ENCODE results near the gene DOCK8.
"Not testable (repeated sequence)": the region's sequence is repeated elsewhere in the genome, so short reads cannot be mapped to it uniquely, and the experiment has no call there.

Gene DOCK8

GRCh38 chr9:227860-228259 is 13.2 kb downstream of the DOCK8 start:
- DNase-seq = no peak

- DNase-seq = no peak
Observed at GRCh38 chr9:228929-229695, 14.4 kb downstream of the DOCK8 start.

GRCh38 chr9:231625-232024 is 17.0 kb downstream of the DOCK8 start:
- not testable (repeated sequence) for DNase-seq

- DNase-seq = not testable (repeated sequence)
Observed at GRCh38 chr9:233708-234107, 19.0 kb downstream of the DOCK8 start.

- no peak for DNase-seq
Observed at GRCh38 chr9:237141-237857, 22.6 kb downstream of the DOCK8 start.

GRCh38 chr9:237858-238345 is 23.2 kb downstream of the DOCK8 start:
- DNase-seq = no peak

GRCh38 chr9:242461-243080 is 27.9 kb downstream of the DOCK8 start:
- DNase-seq = no peak

GRCh38 chr9:248278-248961 is 33.8 kb downstream of the DOCK8 start:
- DNase-seq = no peak

GRCh38 chr9:249025-249424 is 34.4 kb downstream of the DOCK8 start:
- DNase-seq = no peak

GRCh38 chr9:250039-250438 is 35.4 kb downstream of the DOCK8 start:
- no peak for DNase-seq

- no peak for DNase-seq
Observed at GRCh38 chr9:250625-251024, 36.0 kb downstream of the DOCK8 start.

- DNase-seq = no peak
Observed at GRCh38 chr9:251398-251797, 36.7 kb downstream of the DOCK8 start.

- DNase-seq = no peak
Observed at GRCh38 chr9:253539-253938, 38.9 kb downstream of the DOCK8 start.

GRCh38 chr9:254516-254915 is 39.9 kb downstream of the DOCK8 start:
- DNase-seq = no peak

- DNase-seq = no peak
Observed at GRCh38 chr9:257957-258356, 43.3 kb downstream of the DOCK8 start.

- DNase-seq = no peak
Observed at GRCh38 chr9:259405-260404, 45.0 kb downstream of the DOCK8 start.

- DNase-seq = no peak
Observed at GRCh38 chr9:264231-264630, 49.6 kb downstream of the DOCK8 start.

GRCh38 chr9:265209-265870 is 50.7 kb downstream of the DOCK8 start:
- DNase-seq = no peak

- no peak for DNase-seq
Observed at GRCh38 chr9:266228-266627, 51.6 kb downstream of the DOCK8 start.

- DNase-seq = no peak
Observed at GRCh38 chr9:268616-269015, 54.0 kb downstream of the DOCK8 start.

- no peak for DNase-seq
Observed at GRCh38 chr9:269081-269711, 54.5 kb downstream of the DOCK8 start.

Measured in stimulated activated CD4-positive, alpha-beta T cell treated with anti-CD3 and anti-CD28 coated beads, Interleukin-15, amount 100 ng/mL, for 24 hours (primary cell).